SU-DHL-6 (cell line): ENCODE results near the gene CIB4.

Experiments
- H2AFZ ChIP-seq: fragments of 200-600 bp; sonication (generic); 2 replicates; pipeline ENCODE4 v1.6.1; 2014; ENCODE audit warnings: low read depth, mild to moderate bottlenecking, moderate library complexity, mixed read lengths, antibody characterized with exemption, low read length; ENCODE audit not compliant: severe bottlenecking
- H3F3A ChIP-seq: fragments of 200-600 bp; shearing (Covaris generic); 2 replicates; pipeline ENCODE4 v1.6.0; 2016; ENCODE audit warnings: antibody characterized with exemption, mild to moderate bottlenecking; ENCODE audit not compliant: insufficient read depth
- H3K27ac ChIP-seq: fragments of 200-600 bp; sonication (generic); 2 replicates; pipeline ENCODE4 v1.5.1; 2016; ENCODE audit warnings: low read depth, mild to moderate bottlenecking, low read length, moderate library complexity, mixed read lengths
- H3K27me3 ChIP-seq: fragments of 200-600 bp; sonication (generic), shearing (Covaris generic); 2 replicates; pipeline ENCODE4 v1.6.0; 2014; ENCODE audit warnings: mild to moderate bottlenecking, low read length
- H3K36me3 ChIP-seq: fragments of 200-600 bp; sonication (generic); 2 replicates; pipeline ENCODE4 v1.6.1; 2014; ENCODE audit warnings: mild to moderate bottlenecking, low read length, mixed read lengths
- H3K4me2 ChIP-seq: fragments of 300-600, 200-600 bp; shearing (Covaris generic), sonication (generic); 2 replicates; pipeline ENCODE4 v1.6.0; 2014; ENCODE audit warnings: low read length, low read depth, mild to moderate bottlenecking; ENCODE audit not compliant: poor library complexity, severe bottlenecking
- H3K4me3 ChIP-seq: fragments of 200-600 bp; sonication (generic); 2 replicates; pipeline ENCODE4 v1.5.1; 2014; ENCODE audit warnings: antibody characterized with exemption, low read length, mild to moderate bottlenecking, mixed read lengths; ENCODE audit not compliant: insufficient read depth, poor library complexity, severe bottlenecking
- H3K79me2 ChIP-seq: fragments of 200-600 bp; sonication (generic); 2 replicates; pipeline ENCODE4 v1.6.1; 2014; ENCODE audit warnings: mild to moderate bottlenecking, low read length, moderate library complexity; ENCODE audit not compliant: insufficient read depth
- H3K9ac ChIP-seq: fragments of 200-600 bp; sonication (generic); 2 replicates; pipeline ENCODE4 v1.7.0; 2014; ENCODE audit warnings: mild to moderate bottlenecking, low read length
- H3K9me2 ChIP-seq: fragments of 200-600 bp; sonication (generic); replicated peaks from 2 replicates; pipeline ENCODE4 v1.6.1; 2014; ENCODE audit warnings: low read length; ENCODE audit not compliant: insufficient read depth
- H3K9me3 ChIP-seq: fragments of 200-600 bp; sonication (generic); 2 replicates; pipeline ENCODE4 v1.6.1; 2014; ENCODE audit warnings: low read length, mixed read lengths; ENCODE audit not compliant: insufficient read depth
- H4K20me1 ChIP-seq: fragments of 200-600 bp; sonication (generic); 2 replicates; pipeline ENCODE4 v1.6.1; 2014; ENCODE audit warnings: low read depth, mild to moderate bottlenecking, antibody characterized with exemption, low read length, moderate library complexity, mixed read lengths
- CTCF ChIP-seq: fragments of 200-600 bp; sonication (generic); IDR thresholded peaks from one replicate; pipeline ENCODE4 v1.5.1; 2017; ENCODE audit warnings: antibody characterized with exemption, mild to moderate bottlenecking, low read length, moderate library complexity; ENCODE audit not compliant: insufficient read depth, poor library complexity, severe bottlenecking
- EZH2phosphoT487 ChIP-seq: fragments of 200-600 bp; sonication (generic), shearing (Covaris generic); conservative IDR thresholded peaks from 2 replicates; pipeline ENCODE4 v1.6.1; 2018; ENCODE audit warnings: mild to moderate bottlenecking, antibody characterized with exemption, low read length, moderate library complexity, mixed read lengths

CIB4 gene

GRCh38 chr2:26651470-26651771, 10.3 kb upstream of the CIB4 start:
- H3K27me3 ChIP-seq: no peaks in the 10 kb centered on the region
- no peak overlapping the region for H2AFZ ChIP-seq
- no peak overlapping the region for H3K4me3 ChIP-seq
- no peaks in the 10 kb centered on the region for H3K9me2 ChIP-seq
- TF ChIP-seq CTCF (no peak), EZH2phosphoT487 (no peak)
- no peak overlapping the region for H3K9ac ChIP-seq
- H3K79me2 ChIP-seq: no peaks in the 10 kb centered on the region
- H3F3A ChIP-seq: no peaks in the 10 kb centered on the region
- H3K36me3 ChIP-seq: no peaks in the 10 kb centered on the region
- no peak overlapping the region for H3K4me2 ChIP-seq
- H4K20me1 ChIP-seq: no peaks in the 10 kb centered on the region
- no peak overlapping the region for H3K27ac ChIP-seq
- H3K9me3 ChIP-seq: no peaks in the 10 kb centered on the region

GRCh38 chr2:26650713-26651469, 9.7 kb upstream of the CIB4 start:
- H3K4me3 ChIP-seq: no peak overlapping the region
- no peaks in the 10 kb centered on the region for H3K36me3 ChIP-seq
- H2AFZ ChIP-seq: no peak overlapping the region
- H3K27me3 ChIP-seq: no peaks in the 10 kb centered on the region
- no peak overlapping the region for H3K27ac ChIP-seq
- no peak overlapping the region for H3K4me2 ChIP-seq
- H3K9me3 ChIP-seq: no peaks in the 10 kb centered on the region
- no peaks in the 10 kb centered on the region for H3K9me2 ChIP-seq
- H3K9ac ChIP-seq: no peak overlapping the region
- no peaks in the 10 kb centered on the region for H4K20me1 ChIP-seq
- TF ChIP-seq CTCF (no peak), EZH2phosphoT487 (no peak)
- no peaks in the 10 kb centered on the region for H3K79me2 ChIP-seq
- H3F3A ChIP-seq: no peaks in the 10 kb centered on the region

GRCh38 chr2:26649992-26650712, 9.0 kb upstream of the CIB4 start:
- Histone ChIP-seq H2AFZ (no peak overlapping the region), H3K4me3 (no peak overlapping the region), H3F3A (no peaks in the 10 kb centered on the region), H3K9me3 (no peaks in the 10 kb centered on the region), H3K27ac (no peak overlapping the region), H4K20me1 (no peaks in the 10 kb centered on the region), H3K9ac (no peak overlapping the region), H3K79me2 (no peaks in the 10 kb centered on the region), H3K36me3 (no peaks in the 10 kb centered on the region), H3K4me2 (no peak overlapping the region), H3K9me2 (no peaks in the 10 kb centered on the region), H3K27me3 (no peaks in the 10 kb centered on the region)
- TF ChIP-seq CTCF (no peak), EZH2phosphoT487 (no peak)
